Natural killer cell (primary cell): Measurements from ENCODE around the gene EHD3. TPM values are rescaled to one million over a fixed set of nuclear protein-coding genes. Genes with fewer than 3 reads are reported as not detected.

Experiments
- ATAC-seq, 3 donors: fragments of 150-1000 bp in 2 of 3; fragments of 200-7000 bp in 1 of 3; cut with Tn5 transposase; 1 replicate in 1 of 3; 2 replicates in 2 of 3; pipeline ENCODE4 v1.10.0; 2021; ENCODE audit warnings: mild to moderate bottlenecking in 2 of 3, moderate library complexity in 2 of 3
- DNase-seq, 2 donors: peaks; one replicate each; pipeline versions ENCODE4 v3.0.0 to v3.0.0-alpha.2; 2013 to 2021; ENCODE audit warnings: mixed read lengths in 1 of 2
- H3K27ac ChIP-seq: one replicate; pipeline ENCODE4 v1.5.1; 2013; ENCODE audit warnings: mild to moderate bottlenecking, low read length
- H3K27me3 ChIP-seq: one replicate; pipeline ENCODE4 v1.6.1; 2013; ENCODE audit warnings: low read length; ENCODE audit not compliant: control insufficient read depth, insufficient read depth
- H3K36me3 ChIP-seq: one replicate; pipeline ENCODE4 v1.6.1; 2013; ENCODE audit warnings: low read length; ENCODE audit not compliant: control insufficient read depth, insufficient read depth
- H3K4me1 ChIP-seq: one replicate; pipeline ENCODE4 v1.6.1; 2013; ENCODE audit warnings: low read length; ENCODE audit not compliant: control insufficient read depth, insufficient read depth
- H3K4me3 ChIP-seq: one replicate; pipeline ENCODE4 v1.5.1; 2013; ENCODE audit warnings: low read length
- H3K9me3 ChIP-seq: one replicate; pipeline ENCODE4 v1.6.1; 2013; ENCODE audit warnings: low read length; ENCODE audit not compliant: control insufficient read depth, insufficient read depth
- H3K27ac Mint-ChIP-seq, 2 donors: one replicate each; pipeline ENCODE4 v1.8.0; 2022; ENCODE audit warnings: mild to moderate bottlenecking in 2 of 2, mixed read lengths in 2 of 2, moderate library complexity in 1 of 2
- H3K27me3 Mint-ChIP-seq, 2 donors: one replicate each; pipeline ENCODE4 v1.8.0; 2022; ENCODE audit warnings: low read depth in 2 of 2, mixed read lengths in 2 of 2
- H3K36me3 Mint-ChIP-seq: one replicate; pipeline ENCODE4 v1.8.0; 2022; ENCODE audit warnings: mixed read lengths
- H3K4me1 Mint-ChIP-seq, 2 donors: one replicate each; pipeline ENCODE4 v1.8.0; 2022; ENCODE audit warnings: mixed read lengths in 2 of 2
- H3K4me3 Mint-ChIP-seq: one replicate; pipeline ENCODE4 v1.8.0; 2022; ENCODE audit warnings: mild to moderate bottlenecking, moderate library complexity, mixed read lengths
- H3K9me3 Mint-ChIP-seq, 2 donors: one replicate each; pipeline ENCODE4 v1.8.0; 2022; ENCODE audit warnings: mixed read lengths in 2 of 2
- WGBS: methylation state at CpG from one replicate; pipeline ENCODE4 v1.1.7; 2013; ENCODE audit warnings: missing lambda C conversion rate; ENCODE audit not compliant: insufficient coverage; 5-methylcytosine and 5-hydroxymethylcytosine counted together
- intact Hi-C: fragments of 100-400 bp; cut with micrococcal nuclease; formaldehyde crosslinking; loops from one replicate; pipeline ENCODE4 v1.14.2; 2022
- total RNA-seq, 4 donors: library from RNA; stranded (reverse); fragments of 120-200 nt in 1 of 4; gene quantifications; one replicate each; pipeline versions ENCODE4 v1.2.3 to v1.2.4, GENCODE V29; 2013 to 2022
- TF ChIP-seq, protein P1 (sequence below): fragments of 200-600 bp; IDR thresholded peaks from one replicate; pipeline ENCODE4 v1.8.0; 2022; ENCODE audit warnings: antibody characterized with exemption

EHD3 gene
- total RNA-seq, 3 donors from 2014 or later (not counting 1 experiment from before 2014, with no cell fraction given): 5.6 to 7.8 (median 7.2) TPM

DNA sequence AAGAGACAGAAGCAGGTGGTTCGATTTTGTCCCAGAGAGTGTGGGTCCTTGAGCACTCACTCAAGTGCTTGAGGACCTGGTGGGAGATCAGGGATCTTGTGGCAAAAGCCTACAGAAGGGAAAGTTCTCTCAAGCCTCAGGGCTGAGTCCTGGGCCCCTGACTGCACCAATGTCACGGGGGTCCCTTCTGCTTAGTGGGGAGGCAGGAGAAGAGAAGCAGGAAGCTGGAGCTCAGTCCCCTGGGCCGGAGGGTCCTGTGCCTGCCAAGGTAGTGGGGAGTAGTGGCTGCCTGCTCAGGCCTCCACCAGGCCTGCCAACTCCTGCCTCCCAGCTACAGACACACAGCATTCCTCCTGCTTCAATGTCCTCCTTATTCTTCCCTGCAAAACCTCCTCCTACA, 28.3 kb upstream of the EHD3 start:
- Histone ChIP-seq H3K27me3 (no peaks in the 10 kb centered on the region), H3K27ac (no peak overlapping the region), H3K4me1 (no peaks in the 10 kb centered on the region), H3K36me3 (no peaks in the 10 kb centered on the region), H3K4me3 (no peak overlapping the region), H3K9me3 (no peaks in the 10 kb centered on the region)
- WGBS: 91% methylated on average over 2 of the region's 3 CpGs
- Mint-ChIP-seq H3K4me1 (no peaks in the 10 kb centered on the region), H3K36me3 (no peaks in the 10 kb centered on the region), H3K9me3 (no peaks in the 10 kb centered on the region), H3K27ac (no peak overlapping the region), H3K4me3 (no peak overlapping the region), H3K27me3 (peaks cover 0 to 3% of the 10 kb centered on the region in 2 donors)
- TF ChIP-seq, protein P1, sequence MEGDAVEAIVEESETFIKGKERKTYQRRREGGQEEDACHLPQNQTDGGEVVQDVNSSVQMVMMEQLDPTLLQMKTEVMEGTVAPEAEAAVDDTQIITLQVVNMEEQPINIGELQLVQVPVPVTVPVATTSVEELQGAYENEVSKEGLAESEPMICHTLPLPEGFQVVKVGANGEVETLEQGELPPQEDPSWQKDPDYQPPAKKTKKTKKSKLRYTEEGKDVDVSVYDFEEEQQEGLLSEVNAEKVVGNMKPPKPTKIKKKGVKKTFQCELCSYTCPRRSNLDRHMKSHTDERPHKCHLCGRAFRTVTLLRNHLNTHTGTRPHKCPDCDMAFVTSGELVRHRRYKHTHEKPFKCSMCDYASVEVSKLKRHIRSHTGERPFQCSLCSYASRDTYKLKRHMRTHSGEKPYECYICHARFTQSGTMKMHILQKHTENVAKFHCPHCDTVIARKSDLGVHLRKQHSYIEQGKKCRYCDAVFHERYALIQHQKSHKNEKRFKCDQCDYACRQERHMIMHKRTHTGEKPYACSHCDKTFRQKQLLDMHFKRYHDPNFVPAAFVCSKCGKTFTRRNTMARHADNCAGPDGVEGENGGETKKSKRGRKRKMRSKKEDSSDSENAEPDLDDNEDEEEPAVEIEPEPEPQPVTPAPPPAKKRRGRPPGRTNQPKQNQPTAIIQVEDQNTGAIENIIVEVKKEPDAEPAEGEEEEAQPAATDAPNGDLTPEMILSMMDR: no peak
- no peak for DNase-seq
- ATAC-seq: no peak
- intact Hi-C loops: no loop called here

GRCh38 chr2:31207790-31208189, 26.2 kb upstream of the EHD3 start:
- H3K27ac Mint-ChIP-seq: no peak overlapping the region
- H3K4me1 Mint-ChIP-seq: no peaks in the 10 kb centered on the region
- Histone ChIP-seq H3K27me3 (no peaks in the 10 kb centered on the region), H3K36me3 (no peaks in the 10 kb centered on the region), H3K27ac (no peak overlapping the region), H3K4me3 (no peak overlapping the region), H3K9me3 (no peaks in the 10 kb centered on the region), H3K4me1 (no peaks in the 10 kb centered on the region)
- DNase-seq (no peak), ATAC-seq (no peak)
- no peaks in the 10 kb centered on the region for H3K36me3 Mint-ChIP-seq
- no peak overlapping the region for H3K4me3 Mint-ChIP-seq
- intact Hi-C loops: no loop called here
- TF ChIP-seq, protein P1: no peak
- peaks cover 0 to 3% of the 10 kb centered on the region in 2 donors for H3K27me3 Mint-ChIP-seq
- WGBS: 34% methylated on average over 2 of the region's 2 CpGs
- no peaks in the 10 kb centered on the region for H3K9me3 Mint-ChIP-seq

GRCh38 chr2:31208240-31208639, 25.7 kb upstream of the EHD3 start:
- intact Hi-C loops: no loop called here
- Mint-ChIP-seq H3K36me3 (no peaks in the 10 kb centered on the region), H3K27me3 (peaks cover 0 to 3% of the 10 kb centered on the region in 2 donors), H3K27ac (no peak overlapping the region), H3K4me1 (no peaks in the 10 kb centered on the region), H3K4me3 (no peak overlapping the region), H3K9me3 (no peaks in the 10 kb centered on the region)
- Histone ChIP-seq H3K36me3 (no peaks in the 10 kb centered on the region), H3K4me1 (no peaks in the 10 kb centered on the region), H3K27ac (no peak overlapping the region), H3K9me3 (no peaks in the 10 kb centered on the region), H3K4me3 (no peak overlapping the region), H3K27me3 (no peaks in the 10 kb centered on the region)
- TF ChIP-seq, protein P1: no peak
- DNase-seq (no peak), ATAC-seq (no peak)
- 100% methylated on average over 1 of the region's 1 CpG for WGBS
